GM19328 (cell line): Measurements from ENCODE around the gene CHID1.

Experiments used
- ATAC-seq: cut with Tn5 transposase; IDR thresholded peaks from one replicate; pipeline ENCODE4 v1.9.1; 2021; ENCODE audit warnings: mild to moderate bottlenecking, moderate library complexity; ENCODE audit not compliant: unreplicated experiment

Gene CHID1

GRCh38 chr11:853682-854448 lies 56.7 kb downstream of the CHID1 start:
- no peak for ATAC-seq

- ATAC-seq: no peak
Observed at GRCh38 chr11:852762-853161, 57.8 kb downstream of the CHID1 start.

- ATAC-seq: no peak
Observed at GRCh38 chr11:850775-851763, 59.5 kb downstream of the CHID1 start.

GRCh38 chr11:849951-850774 lies 60.4 kb downstream of the CHID1 start:
- no peak for ATAC-seq

- ATAC-seq: no peak
Observed at GRCh38 chr11:849104-849824, 61.3 kb downstream of the CHID1 start.

- no peak for ATAC-seq
Observed at GRCh38 chr11:848380-848931, 62.2 kb downstream of the CHID1 start.

- ATAC-seq: no peak
Observed at GRCh38 chr11:847876-848275, 62.7 kb downstream of the CHID1 start.

GRCh38 chr11:846496-847098 lies 64.0 kb downstream of the CHID1 start:
- ATAC-seq: no peak

GRCh38 chr11:845872-846495 lies 64.6 kb downstream of the CHID1 start:
- ATAC-seq: no peak

GRCh38 chr11:844693-845644 lies 65.6 kb downstream of the CHID1 start:
- ATAC-seq: no peak

GRCh38 chr11:843818-844692 lies 66.6 kb downstream of the CHID1 start:
- no peak for ATAC-seq

GRCh38 chr11:843086-843734 lies 67.4 kb downstream of the CHID1 start:
- ATAC-seq: no peak

GRCh38 chr11:842370-843002 lies 68.1 kb downstream of the CHID1 start, which contains the start of the genes POLR2L and TSPAN4:
POLR2L (minus strand) TSS chr11:842529; CDS start chr11:842508, 21 bp downstream.
TSPAN4 (plus strand) TSS chr11:842852; CDS start chr11:850305, 7,453 bp downstream.
- ATAC-seq: peak; percentile 56

GRCh38 chr11:841981-842369 lies 68.6 kb downstream of the CHID1 start:
- ATAC-seq: peak; percentile 12

- ATAC-seq: no peak
Observed at GRCh38 chr11:839875-840617, 70.6 kb downstream of the CHID1 start.
